NCI-H2196 treated with DMSO at 0.1 percent for 48 hours (cell line): ENCODE measurements around the gene GRM8.

Experiments
- DNase-seq: peaks from one replicate; lab custom pipeline; 2025; ENCODE audit not compliant: unreplicated experiment; lab: John Stamatoyannopoulos, UW

The GRM8 gene

GRCh38 chr7:126820925-126821324 is 431.8 kb downstream of the GRM8 start:
- no peak for DNase-seq

- no peak for DNase-seq
Measured at GRCh38 chr7:126819197-126819484, 433.6 kb downstream of the GRM8 start.

GRCh38 chr7:126818393-126819196 is 434.1 kb downstream of the GRM8 start:
- no peak for DNase-seq

GRCh38 chr7:126809188-126809587 is 443.6 kb downstream of the GRM8 start:
- DNase-seq, result no peak

- DNase-seq, result no peak
Measured at GRCh38 chr7:126806614-126807013, 446.1 kb downstream of the GRM8 start.

GRCh38 chr7:126805351-126805750 is 447.4 kb downstream of the GRM8 start:
- no peak for DNase-seq

GRCh38 chr7:126804604-126805003 is 448.1 kb downstream of the GRM8 start:
- DNase-seq, result no peak

- no peak for DNase-seq
Measured at GRCh38 chr7:126803990-126804389, 448.8 kb downstream of the GRM8 start.

- peak; percentile 44 for DNase-seq
Measured at GRCh38 chr7:126803060-126803665, 449.6 kb downstream of the GRM8 start.

GRCh38 chr7:126801733-126802132 is 451.0 kb downstream of the GRM8 start:
- no peak for DNase-seq

GRCh38 chr7:126799541-126799940 is 453.2 kb downstream of the GRM8 start:
- no peak for DNase-seq

GRCh38 chr7:126792521-126792920 is 460.2 kb downstream of the GRM8 start:
- DNase-seq, result no peak

- DNase-seq, result no peak
Measured at GRCh38 chr7:126791306-126791705, 461.4 kb downstream of the GRM8 start.

GRCh38 chr7:126790763-126791162 is 462.0 kb downstream of the GRM8 start:
- no peak for DNase-seq

GRCh38 chr7:126783613-126784012 is 469.1 kb downstream of the GRM8 start:
- no peak for DNase-seq

GRCh38 chr7:126780993-126781392 is 471.7 kb downstream of the GRM8 start:
- no peak for DNase-seq

GRCh38 chr7:126778101-126778500 is 474.6 kb downstream of the GRM8 start:
- peak; percentile 94 for DNase-seq

GRCh38 chr7:126776498-126776897 is 476.2 kb downstream of the GRM8 start:
- no peak for DNase-seq

GRCh38 chr7:126774077-126774476 is 478.7 kb downstream of the GRM8 start:
- DNase-seq, result no peak

GRCh38 chr7:126768836-126769235 is 483.9 kb downstream of the GRM8 start:
- no peak for DNase-seq

GRCh38 chr7:126760914-126761577 is 491.7 kb downstream of the GRM8 start:
- DNase-seq, result no peak

GRCh38 chr7:126755381-126755780 is 497.4 kb downstream of the GRM8 start:
- no peak for DNase-seq
